AG04450 (cell line): ENCODE measurements around the gene P2RX5. TPM values are rescaled to one million over a fixed set of nuclear protein-coding genes. Genes with fewer than 3 reads are reported as not detected.

Experiments
- CTCF ChIA-PET: fragments of 300-600, 350-600 bp; formaldehyde crosslinking; extraction: SDS; loops from one replicate; lab custom pipeline; 2022; ENCODE audit warnings: antibody characterized with exemption, inconsistent platforms; lab: Charles Lee
- POLR2A ChIA-PET: fragments of 350-600 bp; formaldehyde crosslinking; extraction: SDS; loops from one replicate; lab custom pipeline; 2021; ENCODE audit warnings: antibody characterized with exemption, inconsistent platforms; lab: Yijun Ruan, JAX
- DNase-seq: peaks from one replicate; pipeline ENCODE4 v3.0.0-alpha.2; 2011; ENCODE audit warnings: low read depth, low spot score
- H3K27ac ChIP-seq: one replicate; pipeline ENCODE4 v1.5.1; 2012; ENCODE audit warnings: low read depth, low read length, control low read depth
- H3K27me3 ChIP-seq: one replicate; pipeline ENCODE4 v1.6.0; 2012; ENCODE audit warnings: low read length; ENCODE audit not compliant: control insufficient read depth, insufficient read depth
- H3K4me3 ChIP-seq: 2 replicates; pipeline ENCODE4 v1.5.1; 2011; ENCODE audit warnings: mild to moderate bottlenecking, low read depth, low read length, control low read depth
- H3K9me3 ChIP-seq: 2 replicates; pipeline ENCODE4 v1.5.1; 2012; ENCODE audit warnings: low read length; ENCODE audit not compliant: control insufficient read depth, insufficient read depth
- CTCF ChIP-seq: IDR thresholded peaks from 2 replicates; pipeline ENCODE4 v1.5.1; 2011; ENCODE audit warnings: low read depth, low read length, control low read depth, inconsistent platforms
- polyA plus RNA-seq: library from polyadenylated mRNA; depleted of rRNA; stranded (reverse); fragments of >200 nt; gene quantifications from 2 replicates; pipeline ENCODE4 v1.2.3, GENCODE V29; 2011

P2RX5 gene
- polyA plus RNA-seq, 1 experiment: 4.5 TPM

GRCh38 chr17:3690094-3690715, 5.8 kb downstream of the P2RX5 start:
- H3K27ac ChIP-seq: no peak overlapping the region
- peaks cover 9% of the 10 kb centered on the region for H3K27me3 ChIP-seq
- CTCF ChIA-PET: no interaction called here
- H3K4me3 ChIP-seq: no peak overlapping the region
- no peaks in the 10 kb centered on the region; the same call in 1 of the 2 replicates for H3K9me3 ChIP-seq
- TF ChIP-seq CTCF: no peak
- no peak for DNase-seq
- POLR2A ChIA-PET: no interaction called here

GRCh38 chr17:3689262-3690093, 6.5 kb downstream of the P2RX5 start:
- ChIA-PET CTCF (no interaction called here), POLR2A (no interaction called here)
- no peak overlapping the region for H3K27ac ChIP-seq
- H3K9me3 ChIP-seq: no peaks in the 10 kb centered on the region; the same call in 1 of the 2 replicates
- H3K27me3 ChIP-seq: peaks cover 7% of the 10 kb centered on the region
- no peak overlapping the region for H3K4me3 ChIP-seq
- no peak for TF ChIP-seq CTCF
- DNase-seq: no peak

GRCh38 chr17:3688852-3689261, 7.1 kb downstream of the P2RX5 start:
- Histone ChIP-seq H3K4me3 (no peak overlapping the region), H3K27ac (no peak overlapping the region), H3K27me3 (peaks cover 7% of the 10 kb centered on the region), H3K9me3 (no peaks in the 10 kb centered on the region; the same call in 1 of the 2 replicates)
- ChIA-PET POLR2A (no interaction called here), CTCF (interaction anchor here (0.5 kb wide), 1 partner anchor 32 kb away, joined by 3 read pairs; no protein-coding TSS in a partner anchor)
- TF ChIP-seq CTCF: no peak
- no peak for DNase-seq

GRCh38 chr17:3688027-3688553, 7.9 kb downstream of the P2RX5 start:
- ChIA-PET CTCF (no interaction called here), POLR2A (no interaction called here)
- no peak overlapping the region for H3K27ac ChIP-seq
- H3K9me3 ChIP-seq: no peaks in the 10 kb centered on the region; the same call in 1 of the 2 replicates
- H3K4me3 ChIP-seq: no peak overlapping the region
- TF ChIP-seq CTCF: no peak
- DNase-seq: no peak
- H3K27me3 ChIP-seq: peaks cover 7% of the 10 kb centered on the region
